H1 (cell line): ENCODE data around the gene STAT1. TPM values are rescaled to one million over a fixed set of nuclear protein-coding genes. Genes with fewer than 3 reads are reported as not detected.

ENCODE experiments used
- CTCF ChIA-PET: fragments of 300-600 bp; sonication (Branson Sonifier 250); formaldehyde crosslinking; loops from one replicate; lab custom pipeline; 2021; ENCODE audit not compliant: partially characterized antibody; lab: Charles Lee
- POLR2A ChIA-PET: fragments of 300-600 bp; sonication (Branson Sonifier 250); formaldehyde crosslinking; loops from one replicate; lab custom pipeline; 2021; ENCODE audit warnings: inconsistent platforms; ENCODE audit not compliant: partially characterized antibody; lab: Charles Lee
- DNase-seq, 2 experiments: peaks; one replicate each; pipeline versions ENCODE4 v3.0.0 to v3.0.0-alpha.2; 2010 to 2022; ENCODE audit warnings: low spot score in 2 of 2, low read depth in 1 of 2, mixed read lengths in 1 of 2
- FAIRE-seq: peaks from 2 replicates; lab custom pipeline; 2011; peaks lifted over from hg19 to GRCh38; lab: Jason Lieb, UNC
- H2AFZ ChIP-seq: 2 replicates; pipeline ENCODE4 v1.8.1; 2012; ENCODE audit warnings: low read length, inconsistent platforms
- H2AK5ac ChIP-seq: 2 replicates; pipeline ENCODE4 v1.6.1; 2013; ENCODE audit warnings: low read depth, low read length
- H2BK120ac ChIP-seq: replicated peaks from 2 replicates; pipeline ENCODE3; 2013; ENCODE audit warnings: low read depth, low read length, inconsistent platforms
- H2BK12ac ChIP-seq: 2 replicates; pipeline ENCODE4 v1.6.1; 2013; ENCODE audit warnings: low read depth, low read length
- H2BK15ac ChIP-seq: 2 replicates; pipeline ENCODE4 v1.6.1; 2013; ENCODE audit warnings: low read length
- H2BK20ac ChIP-seq: 2 replicates; pipeline ENCODE4 v1.6.1; 2013; ENCODE audit warnings: low read length
- H2BK5ac ChIP-seq: 2 replicates; pipeline ENCODE4 v1.6.1; 2013; ENCODE audit warnings: low read depth, low read length
- H3K14ac ChIP-seq: 2 replicates; pipeline ENCODE4 v1.6.1; 2013; ENCODE audit warnings: inconsistent platforms; ENCODE audit not compliant: insufficient read length
- H3K18ac ChIP-seq: 2 replicates; pipeline ENCODE4 v1.6.1; 2013; ENCODE audit warnings: low read length; ENCODE audit errors: extremely low read depth
- H3K23ac ChIP-seq: 2 replicates; pipeline ENCODE4 v1.6.1; 2013; ENCODE audit warnings: inconsistent platforms; ENCODE audit not compliant: insufficient read length
- H3K23me2 ChIP-seq: 2 replicates; pipeline ENCODE4 v1.6.1; 2013; ENCODE audit warnings: low read depth, low read length
- H3K27ac ChIP-seq: 2 replicates; pipeline ENCODE4 v1.6.1; 2011; ENCODE audit warnings: low read depth, low read length, inconsistent platforms
- H3K27me3 ChIP-seq, 4 experiments: replicated peaks in 1 of 4; 1 replicate in 1 of 4; 2 replicates in 3 of 4; pipeline versions ENCODE4 v1.6.1 to v1.8.1; 2011 to 2013; ENCODE audit warnings: low read length in 3 of 4, mild to moderate bottlenecking in 3 of 4, inconsistent platforms in 2 of 4, mixed read lengths in 2 of 4, moderate library complexity in 1 of 4; ENCODE audit not compliant: control insufficient read depth in 3 of 4, insufficient read depth in 3 of 4; ENCODE audit errors: extremely low read depth in 1 of 4
- H3K36me3 ChIP-seq, 4 experiments: 2 replicates each; pipeline versions ENCODE4 v1.6.1 to v1.8.1; 2011 to 2013; ENCODE audit warnings: mild to moderate bottlenecking in 4 of 4, low read length in 3 of 4, moderate library complexity in 2 of 4, control low read depth in 1 of 4, inconsistent platforms in 1 of 4; ENCODE audit not compliant: insufficient read depth in 4 of 4, control insufficient read depth in 2 of 4
- H3K4ac ChIP-seq: replicated peaks from 2 replicates; pipeline ENCODE3; 2013; ENCODE audit warnings: low read length, low read depth, mixed read lengths, inconsistent platforms; ENCODE audit not compliant: insufficient read length
- H3K4me1 ChIP-seq, 4 experiments: replicated peaks in 1 of 4; 1 replicate in 1 of 4; 2 replicates in 3 of 4; pipeline versions ENCODE4 v1.6.1 to v1.8.1; 2011 to 2013; ENCODE audit warnings: low read length in 3 of 4, inconsistent platforms in 2 of 4, mixed read lengths in 1 of 4; ENCODE audit not compliant: insufficient read depth in 4 of 4, control insufficient read depth in 3 of 4
- H3K4me2 ChIP-seq, 2 experiments: 2 replicates each; pipeline versions ENCODE4 v1.6.1 to v1.8.1; 2011 to 2013; ENCODE audit warnings: low read depth in 2 of 2, low read length in 2 of 2, control low read depth in 1 of 2, inconsistent platforms in 1 of 2, mild to moderate bottlenecking in 1 of 2; ENCODE audit not compliant: insufficient read depth in 1 of 2
- H3K4me3 ChIP-seq, 4 experiments: fragments of 200-600, 300-600 bp in 1 of 4; sonication (generic), shearing (Covaris generic), sonication (Bioruptor Twin) in 1 of 4; 2 replicates each; pipeline versions ENCODE4 v1.5.1 to v1.8.1; 2011 to 2016; ENCODE audit warnings: low read length in 4 of 4, low read depth in 3 of 4, control low read depth in 2 of 4, inconsistent platforms in 2 of 4, mild to moderate bottlenecking in 2 of 4, mixed read lengths in 1 of 4, moderate library complexity in 1 of 4; ENCODE audit not compliant: insufficient read depth in 2 of 4; ENCODE audit errors: extremely low read depth in 1 of 4
- H3K56ac ChIP-seq: replicated peaks from 2 replicates; pipeline ENCODE3; 2013; ENCODE audit warnings: low read depth, mild to moderate bottlenecking, mixed read lengths, low read length, inconsistent platforms; ENCODE audit not compliant: insufficient read length
- H3K79me1 ChIP-seq: 2 replicates; pipeline ENCODE4 v1.6.1; 2013; ENCODE audit warnings: low read depth, low read length, control low read depth
- H3K79me2 ChIP-seq, 2 experiments: 2 replicates each; pipeline versions ENCODE4 v1.6.1 to v1.8.1; 2012 to 2013; ENCODE audit warnings: low read length in 2 of 2, mild to moderate bottlenecking in 2 of 2, inconsistent platforms in 1 of 2; ENCODE audit not compliant: insufficient read depth in 2 of 2, control insufficient read depth in 1 of 2
- H3K9ac ChIP-seq, 4 experiments: replicated peaks in 1 of 4; 1 replicate in 1 of 4; 2 replicates in 3 of 4; pipeline versions ENCODE4 v1.6.1 to v1.8.1; 2011 to 2013; ENCODE audit warnings: low read depth in 3 of 4, low read length in 3 of 4, control low read depth in 2 of 4, mild to moderate bottlenecking in 2 of 4, moderate library complexity in 2 of 4, inconsistent platforms in 1 of 4; ENCODE audit errors: extremely low read depth in 1 of 4
- H3K9me3 ChIP-seq, 2 experiments: 2 replicates each; pipeline versions ENCODE4 v1.6.1 to v1.8.1; 2012 to 2013; ENCODE audit warnings: mild to moderate bottlenecking in 2 of 2, moderate library complexity in 2 of 2, control low read depth in 1 of 2, inconsistent platforms in 1 of 2, low read depth in 1 of 2, low read length in 1 of 2, mixed read lengths in 1 of 2; ENCODE audit not compliant: insufficient read depth in 2 of 2
- H4K20me1 ChIP-seq, 2 experiments: replicated peaks in 1 of 2; 2 replicates each; pipeline versions ENCODE3 to v1.8.1; 2011 to 2013; ENCODE audit warnings: inconsistent platforms in 2 of 2, low read length in 2 of 2, mild to moderate bottlenecking in 1 of 2; ENCODE audit not compliant: insufficient read depth in 2 of 2, control insufficient read depth in 1 of 2
- H4K5ac ChIP-seq: 2 replicates; pipeline ENCODE4 v1.6.1; 2013; ENCODE audit warnings: low read length, low read depth, mixed read lengths, inconsistent platforms; ENCODE audit not compliant: insufficient read length
- H4K8ac ChIP-seq: 2 replicates; pipeline ENCODE4 v1.8.0; 2013; ENCODE audit warnings: mild to moderate bottlenecking, moderate library complexity, low read length, inconsistent platforms; ENCODE audit not compliant: insufficient read depth; ENCODE audit errors: extremely low read depth
- H4K91ac ChIP-seq: replicated peaks from 2 replicates; pipeline ENCODE3; 2013; ENCODE audit warnings: low read length, mixed read lengths, inconsistent platforms; ENCODE audit not compliant: insufficient read length
- CREB1 ChIP-seq: IDR thresholded peaks from 2 replicates; pipeline ENCODE4 v1.6.1; 2012; ENCODE audit warnings: inconsistent platforms
- EZH2 ChIP-seq: fragments of 200-600 bp; sonication (generic); IDR thresholded peaks from 2 replicates; pipeline ENCODE4 v1.7.1; 2012; ENCODE audit warnings: low read depth, mild to moderate bottlenecking, moderate library complexity, low read length, inconsistent platforms; ENCODE audit not compliant: severe bottlenecking
- GTF2F1 ChIP-seq: IDR thresholded peaks from 2 replicates; pipeline ENCODE4 v1.6.1; 2012; ENCODE audit warnings: low read depth, low read length, improper control_type of control experiment, borderline replicate concordance
- KDM1A ChIP-seq: fragments of 200-600, 300-600 bp; sonication (generic); IDR thresholded peaks from 2 replicates; pipeline ENCODE4 v1.7.1; 2016; ENCODE audit warnings: mild to moderate bottlenecking, low read length, borderline replicate concordance
- RFX5 ChIP-seq: IDR thresholded peaks from 2 replicates; pipeline ENCODE4 v1.6.1; 2011; ENCODE audit warnings: low read depth, low read length, improper control_type of control experiment, borderline replicate concordance
- RNF2 ChIP-seq: fragments of 200-900, 300-1000 bp; sonication (generic); IDR thresholded peaks from 2 replicates; pipeline ENCODE4 v1.7.1; 2016; ENCODE audit warnings: borderline replicate concordance, low read depth, mild to moderate bottlenecking, antibody characterized with exemption, low read length; ENCODE audit not compliant: poor library complexity, severe bottlenecking; ENCODE audit errors: missing control alignments
- SIRT6 ChIP-seq: IDR thresholded peaks from one replicate; pipeline ENCODE4 v1.7.1; 2012; ENCODE audit warnings: low read length, inconsistent platforms
- TEAD4 ChIP-seq: IDR thresholded peaks from 2 replicates; pipeline ENCODE4 v1.6.1; 2012; ENCODE audit warnings: low read depth, low read length, inconsistent platforms, mixed read lengths
- WGBS, 2 experiments: shearing (Covaris generic) in 1 of 2; methylation state at CpG; one replicate each; pipeline versions ENCODE4 v1.1.6 to v1.1.7; 2013 to 2015; ENCODE audit warnings: low lambda C conversion rate in 2 of 2, mixed read lengths in 2 of 2, inconsistent platforms in 1 of 2, low coverage in 1 of 2, missing lambda C conversion rate in 1 of 2; ENCODE audit not compliant: insufficient replicate concordance in 2 of 2, insufficient coverage in 1 of 2, insufficient read length in 1 of 2; ENCODE audit errors: extremely low coverage in 1 of 2, missing lambda C conversion rate in 1 of 2; 5-methylcytosine and 5-hydroxymethylcytosine counted together
- polyA plus RNA-seq, 7 experiments: library from polyadenylated mRNA; depleted of rRNA in 3 of 7; stranded (reverse) in 5 of 7; unstranded in 2 of 7; fragments of >200 nt in 5 of 7; fragments of 200-250 nt in 2 of 7; gene quantifications; 1 replicate in 5 of 7; 2 replicates in 1 of 7; 4 replicates in 1 of 7; pipeline versions ENCODE4 v1.2.1 to v1.2.3, GENCODE V29; 2011 to 2013; ENCODE audit warnings: missing spikeins in 2 of 7, mixed read lengths in 2 of 7
- total RNA-seq: library from RNA; stranded (reverse); fragmentation: NEBNext Ultra II Directional; extraction: Animal tissue kit (Norgen Biotek cat#: 25700); gene quantifications from 2 replicates; pipeline ENCODE4 v1.2.1, GENCODE V29; 2021
- TF ChIP-seq, protein P1 (sequence below): IDR thresholded peaks from 2 replicates; pipeline ENCODE4 v1.6.1; 2012; ENCODE audit warnings: low read length, inconsistent platforms

STAT1 gene
- total and polyA plus RNA-seq, 2 of the 8 experiments (the other 6 are each of a cell fraction or from before 2014, with no cell fraction given) = 20.3 to 43.0 TPM

DNA sequence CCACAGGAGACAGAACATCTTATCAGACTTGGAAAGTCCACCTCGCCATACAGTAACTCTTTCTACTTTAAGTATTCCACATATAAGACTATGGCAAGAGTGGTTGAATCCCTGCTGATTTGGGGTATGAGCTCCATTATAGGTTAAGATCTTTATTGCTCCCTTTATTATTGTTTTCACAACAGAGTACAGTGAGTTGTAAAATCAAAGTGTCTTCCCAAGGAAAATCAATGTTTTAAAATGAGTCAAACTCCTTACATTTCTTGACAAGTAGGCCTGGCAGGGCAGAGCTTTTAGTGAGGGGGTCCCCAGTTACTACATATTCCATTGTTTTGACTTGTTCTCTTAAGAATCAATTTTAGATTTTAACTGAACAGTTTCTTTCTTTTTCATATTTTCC, 49.6 kb upstream of the STAT1 start:
- H4K8ac ChIP-seq = no peak overlapping the region
- H3K14ac ChIP-seq = no peak overlapping the region
- no peak overlapping the region for H3K4me3 ChIP-seq
- no peak overlapping the region for H3K9ac ChIP-seq
- H2BK20ac ChIP-seq = no peak overlapping the region
- H3K27me3 ChIP-seq = no peaks in the 10 kb centered on the region
- H3K23me2 ChIP-seq = no peaks in the 10 kb centered on the region
- no peak overlapping the region for H3K4me2 ChIP-seq
- no peak overlapping the region for H2AFZ ChIP-seq
- H3K36me3 ChIP-seq = no peaks in the 10 kb centered on the region
- no peak overlapping the region for H2BK15ac ChIP-seq
- no peak overlapping the region for H2BK12ac ChIP-seq
- FAIRE-seq = no peak
- no peak overlapping the region for H3K56ac ChIP-seq
- H2BK5ac ChIP-seq = no peak overlapping the region
- H3K9me3 ChIP-seq = no peaks in the 10 kb centered on the region
- no peak overlapping the region for H2BK120ac ChIP-seq
- no peaks in the 10 kb centered on the region for H3K79me2 ChIP-seq
- H3K18ac ChIP-seq = no peak overlapping the region
- no peak overlapping the region for H2AK5ac ChIP-seq
- TF ChIP-seq KDM1A = no peak
- TF ChIP-seq TEAD4 = no peak
- TF ChIP-seq GTF2F1 = no peak
- no peak for TF ChIP-seq CREB1
- TF ChIP-seq EZH2 = no peak
- TF ChIP-seq RFX5 = no peak
- TF ChIP-seq, protein P1, sequence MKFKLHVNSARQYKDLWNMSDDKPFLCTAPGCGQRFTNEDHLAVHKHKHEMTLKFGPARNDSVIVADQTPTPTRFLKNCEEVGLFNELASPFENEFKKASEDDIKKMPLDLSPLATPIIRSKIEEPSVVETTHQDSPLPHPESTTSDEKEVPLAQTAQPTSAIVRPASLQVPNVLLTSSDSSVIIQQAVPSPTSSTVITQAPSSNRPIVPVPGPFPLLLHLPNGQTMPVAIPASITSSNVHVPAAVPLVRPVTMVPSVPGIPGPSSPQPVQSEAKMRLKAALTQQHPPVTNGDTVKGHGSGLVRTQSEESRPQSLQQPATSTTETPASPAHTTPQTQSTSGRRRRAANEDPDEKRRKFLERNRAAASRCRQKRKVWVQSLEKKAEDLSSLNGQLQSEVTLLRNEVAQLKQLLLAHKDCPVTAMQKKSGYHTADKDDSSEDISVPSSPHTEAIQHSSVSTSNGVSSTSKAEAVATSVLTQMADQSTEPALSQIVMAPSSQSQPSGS = no peak
- no peak for TF ChIP-seq RNF2
- TF ChIP-seq SIRT6 = no peak
- TF ChIP-seq, all 59 proteins: peak for 0
- POLR2A ChIA-PET = no interaction called here
- no peaks in the 10 kb centered on the region for H4K20me1 ChIP-seq
- no peak overlapping the region for H3K4ac ChIP-seq
- no peak overlapping the region for H4K5ac ChIP-seq
- no peak for DNase-seq
- no peak overlapping the region for H3K27ac ChIP-seq
- no peaks in the 10 kb centered on the region for H3K79me1 ChIP-seq
- no peak overlapping the region for H4K91ac ChIP-seq
- H3K4me1 ChIP-seq = no peaks in the 10 kb centered on the region; a peak in 1 of 7 replicates
- 95% methylated on average over 1 of the region's 1 CpG; no CpG with 5 or more reads in 1 of the 2 experiments for WGBS, 2 experiments
- CTCF ChIA-PET = interaction anchor here (7.1 kb wide), 1 partner anchor 13 kb away, joined by 69 read pairs; no protein-coding TSS in a partner anchor
- no peak overlapping the region for H3K23ac ChIP-seq
